CD14-positive monocyte (primary cell): ENCODE measurements around the gene LGR4. TPM values are rescaled to one million over a fixed set of nuclear protein-coding genes. Genes with fewer than 3 reads are reported as not detected.
A peak's percentile ranks its signal among the peaks of the same experiment; 100 is the strongest.

ENCODE experiments used
- DNase-seq, 3 donors: peaks; one replicate each; pipeline ENCODE4 v3.0.0-alpha.2; 2011 to 2022
- H2AFZ ChIP-seq: 2 replicates; pipeline ENCODE4 v1.6.0; 2012; ENCODE audit warnings: mild to moderate bottlenecking, low read depth, low read length, inconsistent platforms; ENCODE audit not compliant: insufficient read depth, poor library complexity, severe bottlenecking
- H3K27ac ChIP-seq, 2 donors: 1 replicate in 1 of 2; 2 replicates in 1 of 2; pipeline ENCODE4 v1.5.1; 2012 to 2013; ENCODE audit warnings: low read length in 2 of 2, control low read depth in 1 of 2, inconsistent platforms in 1 of 2, low read depth in 1 of 2, mild to moderate bottlenecking in 1 of 2
- H3K27me3 ChIP-seq, 2 donors: one replicate each; pipeline versions ENCODE4 v1.6.0 to v1.6.1; 2011 to 2013; ENCODE audit warnings: low read length in 2 of 2; ENCODE audit not compliant: control insufficient read depth in 2 of 2, insufficient read depth in 2 of 2
- H3K36me3 ChIP-seq, 2 donors: replicated peaks in 1 of 2; 1 replicate in 1 of 2; 2 replicates in 1 of 2; pipeline versions ENCODE4 v1.5.1 to v1.6.1; 2012 to 2013; ENCODE audit warnings: low read length in 2 of 2, control low read depth in 1 of 2, inconsistent platforms in 1 of 2, mild to moderate bottlenecking in 1 of 2; ENCODE audit not compliant: insufficient read depth in 2 of 2, control insufficient read depth in 1 of 2
- H3K4me1 ChIP-seq, 2 donors: 1 replicate in 1 of 2; 2 replicates in 1 of 2; pipeline versions ENCODE4 v1.5.1 to v1.6.1; 2012 to 2013; ENCODE audit warnings: low read length in 2 of 2, control low read depth in 1 of 2, inconsistent platforms in 1 of 2, mild to moderate bottlenecking in 1 of 2, moderate library complexity in 1 of 2; ENCODE audit not compliant: insufficient read depth in 2 of 2, control insufficient read depth in 1 of 2
- H3K4me2 ChIP-seq: replicated peaks from 2 replicates; pipeline ENCODE3; 2012; ENCODE audit warnings: low read length, moderate library complexity, mild to moderate bottlenecking; ENCODE audit not compliant: poor library complexity, severe bottlenecking; ENCODE audit errors: extremely low read depth
- H3K4me3 ChIP-seq, 3 experiments: fragments of 200-600 bp in 1 of 3; sonication (generic) in 1 of 3; replicated peaks in 1 of 3; 1 replicate in 2 of 3; 2 replicates in 1 of 3; pipeline ENCODE4 v1.5.1; 2011 to 2013; ENCODE audit warnings: low read length in 3 of 3, mild to moderate bottlenecking in 3 of 3, control low read depth in 2 of 3, low read depth in 2 of 3, inconsistent platforms in 1 of 3, moderate library complexity in 1 of 3
- H3K79me2 ChIP-seq: 2 replicates; pipeline ENCODE4 v1.6.0; 2012; ENCODE audit warnings: mild to moderate bottlenecking, control low read depth, inconsistent platforms, low read length, moderate library complexity; ENCODE audit not compliant: insufficient read depth
- H3K9ac ChIP-seq: 2 replicates; pipeline ENCODE4 v1.6.0; 2017; ENCODE audit warnings: low read length, mild to moderate bottlenecking; ENCODE audit not compliant: insufficient read depth, poor library complexity, severe bottlenecking
- H3K9me3 ChIP-seq, 2 donors: replicated peaks in 1 of 2; 1 replicate in 1 of 2; 2 replicates in 1 of 2; pipeline versions ENCODE4 v1.5.1 to v1.6.1; 2012 to 2013; ENCODE audit warnings: low read length in 2 of 2, control low read depth in 1 of 2; ENCODE audit not compliant: control insufficient read depth in 1 of 2, insufficient read depth in 1 of 2
- H4K20me1 ChIP-seq: 2 replicates; pipeline ENCODE4 v1.6.0; 2012; ENCODE audit warnings: mild to moderate bottlenecking, low read length, control low read depth, moderate library complexity; ENCODE audit not compliant: insufficient read depth
- H3K27ac Mint-ChIP-seq, 7 donors: one replicate each; pipeline ENCODE4 v1.8.0; 2020; ENCODE audit warnings: mild to moderate bottlenecking in 7 of 7, mixed read lengths in 7 of 7, moderate library complexity in 6 of 7, inconsistent platforms in 2 of 7
- H3K27me3 Mint-ChIP-seq, 3 donors: one replicate each; pipeline ENCODE4 v1.8.0; 2021 to 2022; ENCODE audit warnings: low read depth in 3 of 3, mild to moderate bottlenecking in 3 of 3, mixed read lengths in 3 of 3, moderate library complexity in 3 of 3, inconsistent platforms in 1 of 3
- H3K36me3 Mint-ChIP-seq, 2 donors: one replicate each; pipeline ENCODE4 v1.8.0; 2020; ENCODE audit warnings: mixed read lengths in 2 of 2, inconsistent platforms in 1 of 2, mild to moderate bottlenecking in 1 of 2
- H3K4me1 Mint-ChIP-seq: one replicate; pipeline ENCODE4 v1.8.0; 2020; ENCODE audit warnings: mild to moderate bottlenecking, mixed read lengths
- H3K4me3 Mint-ChIP-seq, 2 donors: one replicate each; pipeline ENCODE4 v1.8.0; 2020; ENCODE audit warnings: mild to moderate bottlenecking in 2 of 2, mixed read lengths in 2 of 2, moderate library complexity in 1 of 2
- H3K9me3 Mint-ChIP-seq, 7 donors: one replicate each; pipeline ENCODE4 v1.8.0; 2020 to 2022; ENCODE audit warnings: mixed read lengths in 7 of 7, mild to moderate bottlenecking in 6 of 7, moderate library complexity in 6 of 7, inconsistent platforms in 2 of 7
- WGBS: methylation state at CpG from one replicate; pipeline ENCODE4 v1.1.5; 2013; ENCODE audit warnings: missing lambda C conversion rate; ENCODE audit not compliant: insufficient coverage; 5-methylcytosine and 5-hydroxymethylcytosine counted together
- intact Hi-C, 2 donors: fragments of 100-400 bp; cut with micrococcal nuclease; formaldehyde crosslinking; loops; one replicate each; pipeline versions ENCODE4 v1.15.0 to v1.15.1; 2023
- polyA plus RNA-seq, 3 donors: library from polyadenylated mRNA; depleted of rRNA in 1 of 3; unstranded in 2 of 3; stranded (reverse) in 1 of 3; fragments of 300-500 nt in 2 of 3; fragments of >200 nt in 1 of 3; fragmentation: Illumina TruSeq in 2 of 3; gene quantifications; 1 replicate in 2 of 3; 2 replicates in 1 of 3; pipeline ENCODE4 v1.2.3, GENCODE V29; 2012 to 2021
- TF ChIP-seq, protein P1 (sequence below): fragments of 200-600 bp; IDR thresholded peaks from one replicate; pipeline ENCODE4 v1.8.0; 2022; ENCODE audit warnings: antibody characterized with exemption, mild to moderate bottlenecking

Gene LGR4
- polyA plus RNA-seq, 3 donors = 0.67 to 0.92 (median 0.72) TPM

DNA sequence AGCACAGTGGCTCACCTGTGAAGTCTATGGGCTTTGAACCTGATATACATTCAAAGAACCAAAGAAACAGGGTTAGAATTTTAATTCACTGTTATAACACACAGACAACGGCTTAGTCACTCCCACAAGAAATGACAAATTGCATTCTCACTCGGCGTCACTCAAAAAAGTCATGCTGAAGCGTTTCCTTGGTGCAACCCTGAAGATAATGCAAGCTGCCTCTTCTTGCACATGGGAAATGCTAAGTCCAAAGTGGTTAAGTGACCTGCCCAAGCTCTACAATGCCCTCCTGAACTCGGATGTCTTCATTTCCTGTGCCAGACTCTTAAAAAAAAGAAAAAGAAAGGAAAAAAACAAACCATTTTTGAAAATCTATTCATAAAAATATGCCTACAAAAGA is 10.0 kb downstream of the LGR4 start:
- H3K36me3 ChIP-seq = no peaks in the 10 kb centered on the region
- H3K27ac Mint-ChIP-seq = peak overlapping the region in 3 of 7 donors; percentile 43 to 76 (median 69)
- H3K4me3 Mint-ChIP-seq = no peak overlapping the region
- H4K20me1 ChIP-seq = no peaks in the 10 kb centered on the region
- H3K4me2 ChIP-seq = no peak overlapping the region
- peak in 2 of 3 donors; percentile 10 to 34 for DNase-seq
- 48% methylated on average over 4 of the region's 5 CpGs for WGBS
- H3K4me3 ChIP-seq = no peak overlapping the region
- intact Hi-C loops = no loop called here
- no peak overlapping the region for H3K27ac ChIP-seq
- H3K36me3 Mint-ChIP-seq = no peaks in the 10 kb centered on the region
- peaks cover 16 to 21% of the 10 kb centered on the region in 2 donors for H3K4me1 ChIP-seq
- peaks cover 8% of the 10 kb centered on the region for H3K4me1 Mint-ChIP-seq
- no peaks in the 10 kb centered on the region for H3K9me3 Mint-ChIP-seq
- H3K9ac ChIP-seq = no peak overlapping the region
- H3K9me3 ChIP-seq = no peaks in the 10 kb centered on the region
- no peak overlapping the region for H2AFZ ChIP-seq
- no peaks in the 10 kb centered on the region for H3K79me2 ChIP-seq
- TF ChIP-seq, protein P1, sequence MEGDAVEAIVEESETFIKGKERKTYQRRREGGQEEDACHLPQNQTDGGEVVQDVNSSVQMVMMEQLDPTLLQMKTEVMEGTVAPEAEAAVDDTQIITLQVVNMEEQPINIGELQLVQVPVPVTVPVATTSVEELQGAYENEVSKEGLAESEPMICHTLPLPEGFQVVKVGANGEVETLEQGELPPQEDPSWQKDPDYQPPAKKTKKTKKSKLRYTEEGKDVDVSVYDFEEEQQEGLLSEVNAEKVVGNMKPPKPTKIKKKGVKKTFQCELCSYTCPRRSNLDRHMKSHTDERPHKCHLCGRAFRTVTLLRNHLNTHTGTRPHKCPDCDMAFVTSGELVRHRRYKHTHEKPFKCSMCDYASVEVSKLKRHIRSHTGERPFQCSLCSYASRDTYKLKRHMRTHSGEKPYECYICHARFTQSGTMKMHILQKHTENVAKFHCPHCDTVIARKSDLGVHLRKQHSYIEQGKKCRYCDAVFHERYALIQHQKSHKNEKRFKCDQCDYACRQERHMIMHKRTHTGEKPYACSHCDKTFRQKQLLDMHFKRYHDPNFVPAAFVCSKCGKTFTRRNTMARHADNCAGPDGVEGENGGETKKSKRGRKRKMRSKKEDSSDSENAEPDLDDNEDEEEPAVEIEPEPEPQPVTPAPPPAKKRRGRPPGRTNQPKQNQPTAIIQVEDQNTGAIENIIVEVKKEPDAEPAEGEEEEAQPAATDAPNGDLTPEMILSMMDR = no peak
- H3K27me3 ChIP-seq = no peaks in the 10 kb centered on the region
- peaks cover 0 to 1% (median 0%) of the 10 kb centered on the region in 3 donors for H3K27me3 Mint-ChIP-seq

DNA sequence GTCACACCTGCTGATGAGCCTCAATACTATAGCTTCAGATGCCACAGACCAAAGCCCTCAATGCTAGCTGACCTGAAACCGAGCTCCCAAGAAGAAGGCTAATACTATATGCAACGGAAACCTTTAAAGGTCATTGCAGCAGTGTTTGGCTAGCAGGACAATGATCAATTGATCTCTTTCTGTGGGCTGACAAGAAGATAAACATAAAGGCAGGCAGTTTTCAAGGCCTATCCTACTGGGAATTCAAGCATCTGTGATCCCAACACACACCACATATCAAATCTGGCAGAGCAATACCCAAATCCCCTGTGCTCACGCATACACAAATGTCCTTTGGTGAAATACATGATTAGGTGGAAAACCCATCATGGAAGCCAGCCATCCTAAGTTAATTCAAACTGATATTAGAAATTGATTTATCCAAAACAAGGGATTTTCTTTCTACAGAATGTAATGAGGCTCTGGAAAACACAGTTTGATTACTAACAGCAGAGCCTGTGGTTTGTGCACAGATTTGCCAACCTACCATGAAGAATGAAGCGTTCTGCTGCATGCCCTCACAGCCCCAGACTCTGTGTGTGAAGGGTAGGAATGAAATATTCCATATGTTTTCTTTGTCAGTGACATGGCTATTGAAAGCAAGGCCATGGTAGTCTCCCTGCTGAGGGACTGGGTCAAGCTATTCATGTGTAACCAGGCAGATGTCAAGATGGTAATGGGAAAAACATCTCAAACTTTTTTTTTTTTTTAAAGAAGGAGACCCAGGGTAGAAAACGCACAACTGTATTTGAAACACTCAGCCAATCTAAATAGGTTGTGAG is 12.2 kb downstream of the LGR4 start:
- WGBS = 93% methylated on average over 2 of the region's 5 CpGs
- H3K36me3 ChIP-seq = no peaks in the 10 kb centered on the region
- no peak overlapping the region for H3K27ac Mint-ChIP-seq
- H3K4me1 Mint-ChIP-seq = peaks cover 8% of the 10 kb centered on the region
- H3K9ac ChIP-seq = no peak overlapping the region
- no peak overlapping the region for H3K4me2 ChIP-seq
- H3K4me3 Mint-ChIP-seq = no peak overlapping the region
- TF ChIP-seq, protein P1 = no peak
- intact Hi-C loops = no loop called here
- H3K4me1 ChIP-seq = peaks cover 16 to 21% of the 10 kb centered on the region in 2 donors
- no peaks in the 10 kb centered on the region for H3K27me3 Mint-ChIP-seq
- no peak for DNase-seq
- H3K9me3 ChIP-seq = no peaks in the 10 kb centered on the region
- H3K79me2 ChIP-seq = no peaks in the 10 kb centered on the region
- H3K4me3 ChIP-seq = no peak overlapping the region
- no peak overlapping the region for H3K27ac ChIP-seq
- H3K36me3 Mint-ChIP-seq = no peaks in the 10 kb centered on the region
- no peaks in the 10 kb centered on the region for H3K9me3 Mint-ChIP-seq
- H3K27me3 ChIP-seq = no peaks in the 10 kb centered on the region
- H2AFZ ChIP-seq = no peak overlapping the region
- no peaks in the 10 kb centered on the region for H4K20me1 ChIP-seq
